Esophagus muscularis mucosa (tissue), 4 donors: ENCODE results near the gene YARS1.

ENCODE experiments used
- EP300 ChIP-seq: sonication (generic); formaldehyde crosslinking; IDR thresholded peaks from one replicate; pipeline ENCODE4 v1.6.1; 2017; ENCODE audit warnings: antibody characterized with exemption
- POLR2A ChIP-seq: fragments of 450-650 bp; IDR thresholded peaks from one replicate; pipeline ENCODE4 v1.6.1; 2017; ENCODE audit warnings: antibody characterized with exemption, moderate library complexity, mild to moderate bottlenecking, low read depth
- POLR2AphosphoS5 ChIP-seq, 2 donors: sonication (generic); formaldehyde crosslinking; IDR thresholded peaks; one replicate each; pipeline ENCODE4 v1.6.1; 2017; ENCODE audit warnings: antibody characterized with exemption in 2 of 2
- TF ChIP-seq, protein P1 (sequence below), 3 experiments: fragments of 200-600 bp in 2 of 3; fragments of 450-650 bp in 1 of 3; sonication (generic) in 2 of 3; IDR thresholded peaks; one replicate each; pipeline ENCODE4 v1.5.1; 2017 to 2019; ENCODE audit warnings: antibody characterized with exemption in 3 of 3, mild to moderate bottlenecking in 2 of 3, moderate library complexity in 1 of 3

GRCh38 chr1:32758177-32758794 lies 58.9 kb downstream of the YARS1 start:
- TF ChIP-seq, protein P1, sequence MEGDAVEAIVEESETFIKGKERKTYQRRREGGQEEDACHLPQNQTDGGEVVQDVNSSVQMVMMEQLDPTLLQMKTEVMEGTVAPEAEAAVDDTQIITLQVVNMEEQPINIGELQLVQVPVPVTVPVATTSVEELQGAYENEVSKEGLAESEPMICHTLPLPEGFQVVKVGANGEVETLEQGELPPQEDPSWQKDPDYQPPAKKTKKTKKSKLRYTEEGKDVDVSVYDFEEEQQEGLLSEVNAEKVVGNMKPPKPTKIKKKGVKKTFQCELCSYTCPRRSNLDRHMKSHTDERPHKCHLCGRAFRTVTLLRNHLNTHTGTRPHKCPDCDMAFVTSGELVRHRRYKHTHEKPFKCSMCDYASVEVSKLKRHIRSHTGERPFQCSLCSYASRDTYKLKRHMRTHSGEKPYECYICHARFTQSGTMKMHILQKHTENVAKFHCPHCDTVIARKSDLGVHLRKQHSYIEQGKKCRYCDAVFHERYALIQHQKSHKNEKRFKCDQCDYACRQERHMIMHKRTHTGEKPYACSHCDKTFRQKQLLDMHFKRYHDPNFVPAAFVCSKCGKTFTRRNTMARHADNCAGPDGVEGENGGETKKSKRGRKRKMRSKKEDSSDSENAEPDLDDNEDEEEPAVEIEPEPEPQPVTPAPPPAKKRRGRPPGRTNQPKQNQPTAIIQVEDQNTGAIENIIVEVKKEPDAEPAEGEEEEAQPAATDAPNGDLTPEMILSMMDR (IDR thresholded peaks at IDR 0.05): no peak
- TF ChIP-seq EP300 (no peak), POLR2A (no peak), POLR2AphosphoS5 (IDR thresholded peaks at IDR 0.05) (no peak)
